CD4-positive, alpha-beta T cell treated with Interleukin-10 for 1 hour (primary cell): ENCODE results near the gene RSRC1.
A peak's percentile ranks its signal among the peaks of the same experiment; 100 is the strongest.

Source experiments
- DNase-seq: peaks from one replicate; pipeline ENCODE4 v3.0.0-alpha.2; 2020

The RSRC1 gene

GRCh38 chr3:158418035-158418434, 308.1 kb downstream of the RSRC1 start:
- no peak for DNase-seq

DNA sequence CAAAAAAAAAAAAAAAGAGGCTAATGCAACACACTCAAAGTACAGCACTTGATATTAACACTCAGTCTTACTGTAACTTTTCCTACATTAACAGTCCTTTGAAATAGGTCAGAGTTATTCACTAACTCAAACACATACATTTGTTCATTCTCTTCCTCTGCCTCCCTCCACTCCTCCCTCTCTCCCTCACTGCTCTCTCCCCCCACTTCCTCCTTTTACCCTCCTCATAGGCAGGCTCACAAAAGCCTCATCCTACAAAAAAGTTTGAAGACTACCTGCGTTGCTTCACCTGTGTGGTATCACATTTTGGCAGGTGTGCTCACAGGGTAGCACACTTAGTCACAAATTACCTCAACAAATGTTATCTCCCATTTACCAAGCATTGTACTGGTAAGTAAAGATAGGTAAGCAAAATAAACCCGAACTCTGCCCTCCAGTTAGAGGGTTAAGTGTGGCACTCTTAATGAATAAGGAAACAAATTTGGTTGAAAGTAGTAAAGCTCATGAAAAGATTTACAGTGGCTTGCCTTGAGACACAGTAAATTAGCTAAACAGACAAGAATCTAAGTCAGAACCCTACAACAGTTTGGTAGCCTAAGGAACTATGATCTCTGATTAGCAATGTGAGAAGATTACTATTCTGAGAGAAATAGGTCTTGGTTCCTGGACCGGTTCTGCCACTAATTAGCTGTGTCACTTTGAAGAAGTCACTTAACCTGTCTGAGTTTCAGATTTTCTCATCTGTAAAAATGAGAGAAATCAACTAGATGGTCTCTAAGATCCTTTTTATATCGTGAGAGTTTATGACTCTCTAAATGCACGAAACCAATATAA, 310.1 kb downstream of the RSRC1 start:
- DNase-seq, result no peak

- DNase-seq, result no peak
These were observed 310.9 kb downstream of the RSRC1 start for GRCh38 chr3:158420654-158421396.

DNA sequence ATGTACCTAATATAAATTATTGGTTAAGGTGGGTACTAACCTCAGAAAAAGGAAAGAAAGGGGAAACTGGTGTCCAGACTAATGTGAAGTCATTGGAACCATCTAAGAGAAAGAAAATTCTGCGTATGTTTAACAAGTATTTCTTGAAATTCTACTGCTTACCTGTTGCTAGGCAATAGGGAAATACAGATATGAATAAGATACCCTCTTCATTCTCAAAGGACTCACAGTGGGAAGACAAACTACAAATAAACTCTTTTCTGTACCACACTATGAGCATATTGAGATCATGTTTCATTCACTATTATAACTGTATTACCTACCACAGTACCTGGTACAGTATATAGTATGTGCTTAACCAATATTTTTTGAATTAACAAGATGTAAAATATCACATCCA, 320.6 kb downstream of the RSRC1 start:
- DNase-seq, result no peak

- DNase-seq, result no peak
These were observed 321.1 kb downstream of the RSRC1 start for GRCh38 chr3:158430968-158431367.

GRCh38 chr3:158431829-158432228, 321.9 kb downstream of the RSRC1 start:
- no peak for DNase-seq

DNA sequence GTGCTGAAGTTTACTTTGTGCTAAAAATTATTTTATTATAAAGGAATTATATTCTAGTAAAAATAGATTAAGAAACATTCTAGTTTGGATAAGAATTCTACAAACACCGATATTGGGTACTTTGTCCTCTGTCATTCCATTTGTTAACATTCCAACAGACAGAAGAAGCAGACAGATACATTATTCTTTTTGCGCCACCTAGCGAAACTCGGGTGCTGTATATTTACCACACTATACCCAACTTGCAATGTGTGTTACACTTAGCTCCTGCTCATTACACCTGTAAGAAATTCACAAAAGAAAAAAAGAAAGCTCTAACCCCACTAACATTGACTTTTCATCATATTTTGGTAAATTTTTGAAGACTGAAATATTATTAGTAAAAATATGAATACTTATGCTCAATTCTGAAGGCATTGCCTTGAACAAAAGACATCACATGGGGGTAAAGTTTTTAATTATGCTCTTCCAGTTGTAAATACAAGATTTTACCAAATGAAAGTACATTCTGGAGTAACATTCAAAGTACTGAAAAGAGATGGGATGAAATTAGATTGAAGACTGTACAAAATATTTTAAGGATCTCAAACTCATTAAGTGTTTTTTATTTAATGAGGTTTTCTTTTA, 324.6 kb downstream of the RSRC1 start:
- DNase-seq, result peak; percentile 42

- no peak for DNase-seq
These were observed 333.7 kb downstream of the RSRC1 start for GRCh38 chr3:158443632-158444031.

DNA sequence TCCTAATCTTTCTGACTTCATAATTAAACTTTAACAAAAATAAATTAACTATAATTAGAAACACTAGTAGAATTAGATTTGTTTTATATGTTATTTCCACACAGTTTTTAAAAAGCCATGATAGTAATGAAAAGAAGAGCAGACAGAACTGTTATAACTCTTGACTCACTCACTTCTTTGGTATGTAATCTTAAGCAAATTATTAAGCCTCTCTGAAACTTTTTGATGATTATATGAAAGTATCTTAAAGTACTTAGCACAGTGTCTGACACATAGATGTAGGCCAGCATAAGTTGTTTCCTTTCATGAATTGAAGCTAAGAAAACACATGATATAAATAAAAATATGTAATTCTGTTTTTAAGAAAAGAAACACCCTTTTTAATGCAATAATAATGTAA, 337.5 kb downstream of the RSRC1 start:
- no peak for DNase-seq

DNA sequence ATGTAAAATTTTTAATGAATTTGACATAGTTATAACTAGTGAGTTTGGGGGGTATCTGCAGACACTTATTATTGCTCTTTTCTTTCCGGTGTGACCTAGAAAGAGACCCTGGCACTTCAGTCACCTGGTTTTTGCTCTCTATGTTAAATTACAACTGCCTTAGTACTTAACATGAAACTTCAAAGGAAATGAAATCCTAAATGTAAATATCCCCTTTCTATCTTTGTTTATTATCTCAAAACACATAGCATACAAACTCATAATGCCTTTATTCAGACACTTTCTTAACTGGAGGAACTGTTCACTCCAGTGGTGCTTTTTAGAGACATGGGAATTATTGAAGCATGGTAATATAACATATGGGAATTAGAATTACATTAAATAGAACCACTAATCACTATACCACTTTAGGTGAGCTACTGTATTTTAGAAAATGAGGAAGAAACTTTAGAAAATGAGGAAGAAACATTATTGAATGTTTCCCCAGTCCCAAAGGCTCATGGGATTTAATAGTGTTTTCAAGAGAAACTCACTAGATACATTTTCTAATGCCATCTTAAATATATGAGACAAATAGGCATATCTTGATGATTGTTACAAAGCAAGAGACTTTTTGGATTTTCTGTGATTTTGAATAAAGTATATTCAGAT, 341.6 kb downstream of the RSRC1 start:
- DNase-seq, result no peak

- DNase-seq, result no peak
These were observed 342.4 kb downstream of the RSRC1 start for GRCh38 chr3:158452334-158452733.

DNA sequence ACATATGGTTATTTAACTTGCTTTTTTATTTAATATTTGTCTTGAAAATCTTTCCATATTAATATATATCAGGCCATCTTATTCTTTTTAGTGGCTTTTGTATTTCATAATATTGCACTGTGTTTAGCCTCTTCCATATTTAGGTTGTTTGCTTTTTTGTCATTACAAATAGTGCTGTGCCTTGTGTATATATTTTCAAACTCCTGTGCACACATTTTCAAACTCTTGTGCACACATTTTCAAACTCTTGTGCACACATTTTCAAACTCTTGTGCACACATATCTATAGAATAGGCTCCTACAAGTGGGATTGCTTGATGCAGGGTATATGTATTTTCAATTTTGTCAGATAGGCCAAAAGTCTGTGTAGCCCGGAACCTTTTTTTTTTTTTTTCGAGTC, 343.1 kb downstream of the RSRC1 start:
- no peak for DNase-seq

DNA sequence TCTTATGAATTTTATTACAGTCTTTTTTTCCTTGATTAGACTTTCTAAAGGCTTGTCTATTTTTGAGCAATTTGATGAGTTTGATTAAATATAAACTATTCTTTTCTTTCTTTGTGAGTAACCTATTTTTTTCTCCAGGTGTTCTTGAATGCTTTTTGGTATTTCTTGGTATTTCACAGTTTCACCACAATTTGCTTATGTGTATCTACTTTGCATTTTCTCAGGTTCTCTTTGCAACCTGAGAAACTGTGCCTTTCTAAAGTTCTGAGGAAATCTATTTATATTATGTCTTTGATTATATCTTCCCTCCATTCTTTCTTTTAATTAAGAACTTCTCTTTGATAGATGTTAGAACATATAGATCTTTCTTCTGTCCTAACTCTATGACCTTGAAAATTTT, 344.0 kb downstream of the RSRC1 start:
- no peak for DNase-seq

- no peak for DNase-seq
These were observed 345.5 kb downstream of the RSRC1 start for GRCh38 chr3:158455406-158455805.

DNA sequence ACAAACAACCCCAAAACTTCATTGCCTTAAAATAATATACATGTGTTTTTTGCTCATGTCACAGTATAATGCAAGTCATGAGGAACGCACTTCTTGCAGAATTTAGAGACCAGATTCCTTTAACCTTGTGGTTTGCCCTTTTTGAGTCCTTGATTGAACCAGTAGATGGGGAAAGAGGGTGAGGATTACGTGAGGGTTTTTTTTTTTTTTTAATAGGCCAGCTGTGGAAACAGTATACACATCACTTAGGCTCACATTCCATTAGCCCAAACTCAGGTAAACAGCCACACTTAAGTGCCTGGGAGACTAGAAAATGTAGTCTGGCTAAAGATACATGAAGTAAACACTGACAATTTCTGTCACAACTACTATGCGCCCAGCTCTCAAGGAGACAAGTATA, 346.2 kb downstream of the RSRC1 start:
- no peak for DNase-seq

DNA sequence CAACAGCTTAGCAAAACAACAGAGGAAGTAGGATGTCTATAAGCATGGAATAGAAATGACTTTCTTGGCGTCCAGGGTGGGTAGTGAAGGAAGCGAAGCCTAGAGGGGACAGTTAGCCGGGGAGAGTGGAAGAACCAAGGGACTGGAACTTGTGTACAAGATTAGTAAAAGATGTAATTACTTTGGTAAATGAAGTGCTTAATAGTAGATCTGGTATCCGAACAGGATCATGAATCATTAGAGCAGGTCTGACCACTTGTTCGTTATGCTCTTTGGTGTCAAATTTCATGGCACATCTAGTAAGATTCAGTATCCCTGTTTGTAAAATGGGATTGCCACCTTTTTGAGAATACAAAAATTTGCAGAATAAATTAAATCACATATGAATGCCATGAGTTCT, 348.6 kb downstream of the RSRC1 start:
- no peak for DNase-seq

DNA sequence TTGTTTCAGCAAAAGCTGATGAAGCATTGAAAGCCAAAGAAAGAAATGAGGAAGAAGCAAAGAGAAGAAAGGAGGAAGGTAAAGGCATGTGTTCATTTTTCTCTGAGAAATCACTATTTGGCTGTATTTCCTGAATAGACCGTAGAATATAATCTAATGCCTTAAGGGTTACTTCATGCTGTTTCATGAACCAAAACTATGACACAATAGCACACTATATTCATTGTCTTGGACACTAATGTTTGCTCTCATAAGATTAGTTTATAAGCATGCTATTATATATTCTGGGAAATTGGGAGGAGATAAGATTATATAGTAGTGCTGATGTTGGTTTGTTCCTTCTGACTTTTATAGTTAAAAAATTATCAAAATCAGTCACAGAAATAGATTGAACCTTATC, 351.0 kb downstream of the RSRC1 start:
- DNase-seq, result no peak

GRCh38 chr3:158463556-158463955, 353.7 kb downstream of the RSRC1 start:
- DNase-seq, result no peak

GRCh38 chr3:158465074-158465473, 355.2 kb downstream of the RSRC1 start:
- no peak for DNase-seq

DNA sequence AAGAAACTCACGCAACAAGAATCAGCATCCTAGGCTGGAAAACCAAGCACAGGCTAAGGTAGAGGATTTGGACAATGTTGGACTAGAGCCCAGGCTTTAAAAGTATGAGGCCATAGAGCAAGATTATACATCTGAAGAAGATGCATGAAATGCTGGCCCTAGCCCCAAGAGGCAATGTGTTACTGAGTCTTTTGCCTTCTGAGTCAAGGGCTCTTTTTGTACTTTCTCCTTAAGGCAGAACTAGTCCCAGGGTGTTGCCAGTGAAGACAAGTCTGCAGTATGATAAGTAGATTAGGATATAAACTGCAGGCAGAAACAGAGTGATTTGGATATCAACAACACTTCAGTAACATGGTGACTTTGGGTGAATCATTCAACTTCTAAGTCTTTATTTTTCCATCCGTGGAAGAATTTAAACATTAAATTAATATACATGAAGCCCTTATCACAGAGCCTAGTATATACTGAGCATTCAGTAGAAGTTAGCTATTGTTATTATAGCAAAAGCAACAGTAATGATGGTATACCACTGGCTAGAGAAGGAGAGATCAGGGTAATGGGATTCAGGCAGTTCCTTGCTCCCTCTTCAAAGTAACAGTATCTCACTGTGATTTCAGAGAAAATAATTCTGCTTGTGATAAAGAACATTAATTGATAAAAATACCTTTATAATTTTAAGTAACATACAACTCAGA, 361.2 kb downstream of the RSRC1 start:
- DNase-seq, result no peak

GRCh38 chr3:158471639-158472294, 361.9 kb downstream of the RSRC1 start:
- no peak for DNase-seq

DNA sequence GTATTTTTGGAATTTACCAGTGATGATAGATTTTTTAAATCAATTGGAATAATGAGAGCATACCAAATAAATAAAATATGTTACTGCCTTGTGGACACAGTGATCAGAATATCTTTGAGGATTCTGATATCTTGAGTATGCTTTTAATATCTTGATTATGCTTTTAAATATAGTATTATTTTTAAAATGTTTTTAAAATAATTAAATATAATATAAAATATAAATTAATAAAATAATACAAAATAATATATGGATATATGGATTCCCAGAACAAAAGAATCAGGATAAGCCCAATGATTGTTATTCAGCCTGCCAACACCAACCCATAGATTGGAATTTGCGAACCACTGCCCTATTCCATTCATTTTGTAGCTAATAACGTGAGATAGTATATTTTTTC, 369.2 kb downstream of the RSRC1 start:
- no peak for DNase-seq
